AG20443 (cell line): ENCODE measurements around the gene ATP13A1.

Source experiments
- DNase-seq: peaks from one replicate; pipeline ENCODE4 v3.0.0; 2012; ENCODE audit warnings: low spot score, mixed read lengths

ATP13A1 gene

GRCh38 chr19:19643158-19644053 is 20.1 kb downstream of the ATP13A1 start, which contains the start of gene GMIP:
Gene GMIP, minus strand, starts transcription at chr19:19643657. Its CDS starts 128 bp downstream, at chr19:19643529.
- DNase-seq, result peak; percentile 92

- peak; percentile 42 for DNase-seq
Measured at GRCh38 chr19:19642506-19643157, 20.8 kb downstream of the ATP13A1 start.

- no peak for DNase-seq
Measured at GRCh38 chr19:19637523-19638251, 25.8 kb downstream of the ATP13A1 start.

GRCh38 chr19:19637186-19637522 is 26.3 kb downstream of the ATP13A1 start:
- DNase-seq, result no peak

GRCh38 chr19:19636573-19637185 is 26.8 kb downstream of the ATP13A1 start:
- no peak for DNase-seq

GRCh38 chr19:19635313-19635702 is 28.2 kb downstream of the ATP13A1 start:
- no peak for DNase-seq

GRCh38 chr19:19634516-19635312 is 28.8 kb downstream of the ATP13A1 start:
- no peak for DNase-seq

- DNase-seq, result no peak
Measured at GRCh38 chr19:19633711-19634515, 29.6 kb downstream of the ATP13A1 start.

GRCh38 chr19:19632661-19633060 is 30.8 kb downstream of the ATP13A1 start:
- DNase-seq, result no peak

GRCh38 chr19:19631346-19631745 is 32.1 kb downstream of the ATP13A1 start:
- no peak for DNase-seq

- no peak for DNase-seq
Measured at GRCh38 chr19:19630426-19630825, 33.0 kb downstream of the ATP13A1 start.

GRCh38 chr19:19630062-19630414 is 33.4 kb downstream of the ATP13A1 start:
- DNase-seq, result no peak

GRCh38 chr19:19628501-19629134 is 34.9 kb downstream of the ATP13A1 start:
- no peak for DNase-seq

- DNase-seq, result peak; percentile 53
Measured at GRCh38 chr19:19627621-19628500, 35.6 kb downstream of the ATP13A1 start, which contains the start of gene LPAR2. Gene LPAR2, minus strand, starts transcription at chr19:19628220. Its CDS starts 945 bp downstream, at chr19:19627275.

- DNase-seq, result peak; percentile 4
Measured at GRCh38 chr19:19626516-19627472, 36.7 kb downstream of the ATP13A1 start.

- no peak for DNase-seq
Measured at GRCh38 chr19:19624032-19624570, 39.4 kb downstream of the ATP13A1 start.

GRCh38 chr19:19623383-19623782 is 40.1 kb downstream of the ATP13A1 start:
- no peak for DNase-seq

GRCh38 chr19:19619849-19620210 is 43.6 kb downstream of the ATP13A1 start:
- DNase-seq, result no peak
